GM23338 (cell line): ENCODE data around the gene SOS1. TPM values are rescaled to one million over a fixed set of nuclear protein-coding genes. Genes with fewer than 3 reads are reported as not detected.

Experiments
- ATAC-seq: fragments of 200-7000 bp; cut with Tn5 transposase; 3 replicates; pipeline ENCODE4 v1.9.1; 2020
- DNase-seq: peaks from one replicate; pipeline ENCODE4 v3.0.0-alpha.2; 2015; ENCODE audit warnings: low spot score
- H2AFZ ChIP-seq: fragments of 200-600 bp; sonication (generic); 2 replicates; pipeline ENCODE4 v1.8.0; 2016; ENCODE audit warnings: antibody characterized with exemption, mild to moderate bottlenecking, moderate library complexity
- H3F3A ChIP-seq: fragments of 200-600 bp; sonication (generic); replicated peaks from 2 replicates; pipeline ENCODE4 v1.8.0; 2017; ENCODE audit warnings: antibody characterized with exemption, mixed run types, low read depth
- H3K27ac ChIP-seq: fragments of 200-600 bp; sonication (generic); 2 replicates; pipeline ENCODE4 v1.6.1; 2016; ENCODE audit warnings: low read depth
- H3K27me3 ChIP-seq: fragments of 200-600 bp; sonication (generic); 2 replicates; pipeline ENCODE4 v1.8.0; 2016; ENCODE audit warnings: mild to moderate bottlenecking, mixed run types, moderate library complexity; ENCODE audit not compliant: insufficient read depth
- H3K36me3 ChIP-seq: fragments of 200-600 bp; sonication (generic); 2 replicates; pipeline ENCODE4 v1.8.0; 2016; ENCODE audit warnings: mild to moderate bottlenecking; ENCODE audit not compliant: insufficient read depth
- H3K4me1 ChIP-seq: fragments of 200-600 bp; sonication (generic); 2 replicates; pipeline ENCODE4 v1.8.0; 2016; ENCODE audit warnings: mild to moderate bottlenecking, moderate library complexity; ENCODE audit not compliant: insufficient read depth
- H3K4me2 ChIP-seq: fragments of 200-600 bp; sonication (generic); 2 replicates; pipeline ENCODE4 v1.7.1; 2017; ENCODE audit warnings: mixed run types
- H3K4me3 ChIP-seq: fragments of 200-600 bp; sonication (generic); 2 replicates; pipeline ENCODE4 v1.6.1; 2016; ENCODE audit warnings: mixed run types
- H3K79me2 ChIP-seq: fragments of 200-600 bp; sonication (generic); replicated peaks from 2 replicates; pipeline ENCODE4 v1.8.0; 2017; ENCODE audit warnings: mild to moderate bottlenecking; ENCODE audit not compliant: insufficient read depth
- H3K9me2 ChIP-seq: fragments of 200-600 bp; sonication (generic); 2 replicates; pipeline ENCODE4 v1.8.0; 2017; ENCODE audit not compliant: insufficient read depth
- H4K20me1 ChIP-seq: fragments of 200-600 bp; sonication (generic); replicated peaks from 2 replicates; pipeline ENCODE4 v1.8.0; 2017; ENCODE audit warnings: mild to moderate bottlenecking; ENCODE audit not compliant: insufficient read depth
- H3K27ac Mint-ChIP-seq: 2 replicates; pipeline ENCODE4 v1.8.0; 2020; ENCODE audit warnings: inconsistent platforms, mild to moderate bottlenecking, moderate library complexity, mixed read lengths
- H3K27me3 Mint-ChIP-seq: 3 replicates; pipeline ENCODE4 v1.8.0; 2022; ENCODE audit warnings: low read depth, mild to moderate bottlenecking, moderate library complexity, mixed read lengths, inconsistent platforms; ENCODE audit not compliant: insufficient read depth, poor library complexity
- H3K36me3 Mint-ChIP-seq: 3 replicates; pipeline ENCODE4 v1.8.0; 2021; ENCODE audit warnings: low read depth, mild to moderate bottlenecking, inconsistent platforms, moderate library complexity, mixed read lengths
- H3K4me1 Mint-ChIP-seq: 3 replicates; pipeline ENCODE4 v1.8.0; 2020; ENCODE audit warnings: mild to moderate bottlenecking, inconsistent platforms, mixed read lengths
- H3K4me3 Mint-ChIP-seq: 3 replicates; pipeline ENCODE4 v1.8.0; 2021; ENCODE audit warnings: moderate library complexity, mild to moderate bottlenecking, inconsistent platforms, mixed read lengths
- H3K9me3 Mint-ChIP-seq: 3 replicates; pipeline ENCODE4 v1.8.0; 2020; ENCODE audit warnings: moderate library complexity, mild to moderate bottlenecking, inconsistent platforms, mixed read lengths
- CTCF ChIP-seq, 2 experiments: fragments of 200-600 bp in 1 of 2; sonication (generic) in 1 of 2; conservative IDR thresholded peaks; 2 replicates each; pipeline versions ENCODE4 v1.5.1 to v1.6.1; 2016 to 2017; ENCODE audit warnings: antibody characterized with exemption in 2 of 2, low read depth in 2 of 2, mild to moderate bottlenecking in 2 of 2, moderate library complexity in 1 of 2
- EZH2phosphoT487 ChIP-seq: fragments of 200-600 bp; sonication (generic); IDR thresholded peaks from one replicate; pipeline ENCODE4 v1.8.1; 2018; ENCODE audit warnings: antibody characterized with exemption; ENCODE audit not compliant: unreplicated experiment
- NANOG ChIP-seq: IDR thresholded peaks from 2 replicates; pipeline ENCODE4 v1.6.1; 2016; ENCODE audit warnings: antibody characterized with exemption, borderline replicate concordance
- ZNF114 ChIP-seq: fragments of 250-450 bp; sonication (Bioruptor Pico); IDR thresholded peaks from 2 replicates; pipeline ENCODE4 v1.5.0; 2020; ENCODE audit warnings: mild to moderate bottlenecking, moderate library complexity
- polyA plus RNA-seq: library from polyadenylated mRNA; unstranded; fragments of >200 nt; fragmentation: Nextera tagmentation; extraction: Ambion mirVana; gene quantifications from 2 replicates; pipeline ENCODE4 v1.2.1, GENCODE V29; 2016
- total RNA-seq: library from RNA; depleted of rRNA; stranded (reverse); fragments of >200 nt; shearing (Covaris generic); gene quantifications from 2 replicates; pipeline ENCODE4 v1.2.3, GENCODE V29; 2014
- TF ChIP-seq, protein P1 (sequence below): IDR thresholded peaks from one replicate; pipeline ENCODE4 v1.6.1; 2018; ENCODE audit warnings: antibody characterized with exemption; ENCODE audit not compliant: unreplicated experiment
- TF ChIP-seq, protein P2 (sequence below): IDR thresholded peaks from 2 replicates; pipeline ENCODE4 v1.6.1; 2016; ENCODE audit warnings: antibody characterized with exemption

SOS1 gene
- total and polyA plus RNA-seq, 2 experiments from 2014 or later, result 13.4 to 21.9 TPM

GRCh38 chr2:39061280-39061679 lies 59.6 kb downstream of the SOS1 start:
- H3K36me3 ChIP-seq, result no peaks in the 10 kb centered on the region
- H3F3A ChIP-seq, result no peaks in the 10 kb centered on the region
- Mint-ChIP-seq H3K27me3 (no peaks in the 10 kb centered on the region), H3K27ac (no peak overlapping the region), H3K4me3 (no peak overlapping the region), H3K4me1 (peaks cover 20% of the 10 kb centered on the region; the same call in 2 of the 3 replicates), H3K36me3 (0 out of 3 replicates have a peak, but pooled peaks cover 6% of the 10 kb centered on the region), H3K9me3 (no peaks in the 10 kb centered on the region)
- H3K9me2 ChIP-seq, result no peaks in the 10 kb centered on the region
- DNase-seq (no peak), ATAC-seq (no peak)
- TF ChIP-seq ZNF114, result no peak
- peaks cover 10% of the 10 kb centered on the region for H3K4me1 ChIP-seq
- H4K20me1 ChIP-seq, result no peaks in the 10 kb centered on the region
- H3K27me3 ChIP-seq, result no peaks in the 10 kb centered on the region
- peak overlapping the region; percentile 46; the same call in 1 of the 2 replicates for H3K27ac ChIP-seq
- no peak overlapping the region for H2AFZ ChIP-seq
- H3K79me2 ChIP-seq, result no peaks in the 10 kb centered on the region; the same call in 1 of the 2 replicates
- no peak overlapping the region for H3K4me3 ChIP-seq
- no peak overlapping the region for H3K4me2 ChIP-seq

- H3K9me2 ChIP-seq, result no peaks in the 10 kb centered on the region
- H3K9me3 Mint-ChIP-seq, result no peaks in the 10 kb centered on the region
- peak overlapping the region; percentile 73 for H3K27ac Mint-ChIP-seq
- peaks cover 10% of the 10 kb centered on the region for H3K4me1 ChIP-seq
- H3K4me3 Mint-ChIP-seq, result no peak overlapping the region
- no peaks in the 10 kb centered on the region for H4K20me1 ChIP-seq
- H3K79me2 ChIP-seq, result no peaks in the 10 kb centered on the region
- no peak for TF ChIP-seq NANOG
- no peak for TF ChIP-seq EZH2phosphoT487
- no peak for TF ChIP-seq ZNF114
- TF ChIP-seq CTCF (conservative IDR thresholded peaks at IDR 0.05; ENCODE audit: low read depth in 2 of 2), result peak in 1 of 2 experiments; percentile 96; a peak in 3 of 4 replicates
- ATAC-seq, result no peak
- H3K27me3 Mint-ChIP-seq, result no peaks in the 10 kb centered on the region
- peak; percentile 83 for DNase-seq
- no peak overlapping the region for H2AFZ ChIP-seq
- H3K4me3 ChIP-seq, result no peak overlapping the region
- no peaks in the 10 kb centered on the region for H3F3A ChIP-seq
- no peaks in the 10 kb centered on the region; the same call in 1 of the 2 replicates for H3K36me3 ChIP-seq
- peaks cover 20% of the 10 kb centered on the region; the same call in 2 of the 3 replicates for H3K4me1 Mint-ChIP-seq
- H3K4me2 ChIP-seq, result no peak overlapping the region
- H3K27me3 ChIP-seq, result no peaks in the 10 kb centered on the region
- H3K27ac ChIP-seq, result peak overlapping the region; percentile 11; the same call in 1 of the 2 replicates
- peaks cover 13% of the 10 kb centered on the region; the same call in 2 of the 3 replicates for H3K36me3 Mint-ChIP-seq
Measured at GRCh38 chr2:39059366-39059952, 61.4 kb downstream of the SOS1 start.

DNA sequence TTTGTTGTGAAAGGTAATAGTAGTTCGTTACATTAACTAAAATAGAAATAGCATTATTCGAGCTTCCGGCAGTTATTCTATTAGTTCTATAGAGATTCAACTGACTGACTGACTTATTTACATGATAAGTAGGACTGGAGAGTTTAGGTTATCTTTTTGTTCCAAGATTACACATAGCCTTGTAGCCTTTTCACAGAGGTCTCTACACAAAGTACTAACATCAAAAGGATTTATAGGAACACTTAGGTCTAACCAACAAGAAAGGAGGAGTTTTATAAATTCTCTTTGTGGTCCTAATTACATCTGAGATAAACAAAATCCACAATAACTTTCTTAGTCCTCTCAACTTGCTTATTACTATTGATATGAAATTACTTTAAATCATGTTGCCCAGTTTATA lies 62.8 kb downstream of the SOS1 start:
- Mint-ChIP-seq H3K9me3 (no peaks in the 10 kb centered on the region), H3K4me3 (no peak overlapping the region), H3K27ac (no peak overlapping the region), H3K36me3 (peaks cover 26% of the 10 kb centered on the region), H3K27me3 (no peaks in the 10 kb centered on the region), H3K4me1 (peaks cover 20% of the 10 kb centered on the region; the same call in 2 of the 3 replicates)
- Histone ChIP-seq H3K4me3 (no peak overlapping the region), H3K4me2 (no peak overlapping the region; the same call in 1 of the 2 replicates), H3K36me3 (no peaks in the 10 kb centered on the region; the same call in 1 of the 2 replicates), H2AFZ (no peak overlapping the region), H3K4me1 (peaks cover 10% of the 10 kb centered on the region), H3F3A (no peaks in the 10 kb centered on the region), H3K27me3 (no peaks in the 10 kb centered on the region), H3K79me2 (no peaks in the 10 kb centered on the region), H3K27ac (no peak overlapping the region), H4K20me1 (no peaks in the 10 kb centered on the region), H3K9me2 (no peaks in the 10 kb centered on the region)
- no peak for DNase-seq
- ATAC-seq, result no peak
- TF ChIP-seq, protein P1, sequence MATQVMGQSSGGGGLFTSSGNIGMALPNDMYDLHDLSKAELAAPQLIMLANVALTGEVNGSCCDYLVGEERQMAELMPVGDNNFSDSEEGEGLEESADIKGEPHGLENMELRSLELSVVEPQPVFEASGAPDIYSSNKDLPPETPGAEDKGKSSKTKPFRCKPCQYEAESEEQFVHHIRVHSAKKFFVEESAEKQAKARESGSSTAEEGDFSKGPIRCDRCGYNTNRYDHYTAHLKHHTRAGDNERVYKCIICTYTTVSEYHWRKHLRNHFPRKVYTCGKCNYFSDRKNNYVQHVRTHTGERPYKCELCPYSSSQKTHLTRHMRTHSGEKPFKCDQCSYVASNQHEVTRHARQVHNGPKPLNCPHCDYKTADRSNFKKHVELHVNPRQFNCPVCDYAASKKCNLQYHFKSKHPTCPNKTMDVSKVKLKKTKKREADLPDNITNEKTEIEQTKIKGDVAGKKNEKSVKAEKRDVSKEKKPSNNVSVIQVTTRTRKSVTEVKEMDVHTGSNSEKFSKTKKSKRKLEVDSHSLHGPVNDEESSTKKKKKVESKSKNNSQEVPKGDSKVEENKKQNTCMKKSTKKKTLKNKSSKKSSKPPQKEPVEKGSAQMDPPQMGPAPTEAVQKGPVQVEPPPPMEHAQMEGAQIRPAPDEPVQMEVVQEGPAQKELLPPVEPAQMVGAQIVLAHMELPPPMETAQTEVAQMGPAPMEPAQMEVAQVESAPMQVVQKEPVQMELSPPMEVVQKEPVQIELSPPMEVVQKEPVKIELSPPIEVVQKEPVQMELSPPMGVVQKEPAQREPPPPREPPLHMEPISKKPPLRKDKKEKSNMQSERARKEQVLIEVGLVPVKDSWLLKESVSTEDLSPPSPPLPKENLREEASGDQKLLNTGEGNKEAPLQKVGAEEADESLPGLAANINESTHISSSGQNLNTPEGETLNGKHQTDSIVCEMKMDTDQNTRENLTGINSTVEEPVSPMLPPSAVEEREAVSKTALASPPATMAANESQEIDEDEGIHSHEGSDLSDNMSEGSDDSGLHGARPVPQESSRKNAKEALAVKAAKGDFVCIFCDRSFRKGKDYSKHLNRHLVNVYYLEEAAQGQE, result no peak
- TF ChIP-seq, protein P2, sequence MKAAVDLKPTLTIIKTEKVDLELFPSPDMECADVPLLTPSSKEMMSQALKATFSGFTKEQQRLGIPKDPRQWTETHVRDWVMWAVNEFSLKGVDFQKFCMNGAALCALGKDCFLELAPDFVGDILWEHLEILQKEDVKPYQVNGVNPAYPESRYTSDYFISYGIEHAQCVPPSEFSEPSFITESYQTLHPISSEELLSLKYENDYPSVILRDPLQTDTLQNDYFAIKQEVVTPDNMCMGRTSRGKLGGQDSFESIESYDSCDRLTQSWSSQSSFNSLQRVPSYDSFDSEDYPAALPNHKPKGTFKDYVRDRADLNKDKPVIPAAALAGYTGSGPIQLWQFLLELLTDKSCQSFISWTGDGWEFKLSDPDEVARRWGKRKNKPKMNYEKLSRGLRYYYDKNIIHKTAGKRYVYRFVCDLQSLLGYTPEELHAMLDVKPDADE, result no peak
- TF ChIP-seq NANOG (no peak), ZNF114 (no peak)
